GM19238 (cell line): ENCODE measurements around the gene PDCL2.
A peak's percentile ranks its signal among the peaks of the same experiment; 100 is the strongest.
"Not testable (repeated sequence)": the region's sequence is repeated elsewhere in the genome, so short reads cannot be mapped to it uniquely, and the experiment has no call there.

Experiments
- DNase-seq: peaks from one replicate; pipeline ENCODE4 v3.0.0; 2011; ENCODE audit warnings: low spot score; ENCODE audit not compliant: insufficient read length

The PDCL2 gene

GRCh38 chr4:55592014-55592413 is at the start of gene PDCL2:
Gene PDCL2, minus strand, starts transcription at chr4:55592245. Its CDS starts 136 bp downstream, at chr4:55592109.
- no peak for DNase-seq

- no peak for DNase-seq
These were observed 45.3 kb upstream of the PDCL2 start for GRCh38 chr4:55637272-55637820.

GRCh38 chr4:55636656-55636999 is 44.6 kb upstream of the PDCL2 start:
- no peak for DNase-seq

GRCh38 chr4:55635741-55636655 is 44.0 kb upstream of the PDCL2 start, which contains the start of gene NMU:
Gene NMU, minus strand, starts transcription at chr4:55636298. Its CDS starts 106 bp downstream, at chr4:55636192.
- DNase-seq: no peak

- no peak for DNase-seq
These were observed 43.2 kb upstream of the PDCL2 start for GRCh38 chr4:55635282-55635681.

- DNase-seq: no peak
These were observed 42.5 kb upstream of the PDCL2 start for GRCh38 chr4:55634417-55635128.

GRCh38 chr4:55633903-55634302 is 41.9 kb upstream of the PDCL2 start:
- no peak for DNase-seq

- no peak for DNase-seq
These were observed 33.8 kb upstream of the PDCL2 start for GRCh38 chr4:55625835-55626234.

- not testable (repeated sequence) for DNase-seq
These were observed 32.0 kb upstream of the PDCL2 start for GRCh38 chr4:55624063-55624462.

- DNase-seq: no peak
These were observed 26.6 kb upstream of the PDCL2 start for GRCh38 chr4:55618546-55619143.

GRCh38 chr4:55617587-55618197 is 25.6 kb upstream of the PDCL2 start:
- DNase-seq: peak; percentile 9

- DNase-seq: no peak
These were observed 23.0 kb upstream of the PDCL2 start for GRCh38 chr4:55615008-55615407.

- DNase-seq: no peak
These were observed 21.6 kb upstream of the PDCL2 start for GRCh38 chr4:55613621-55614020.

GRCh38 chr4:55612341-55612740 is 20.3 kb upstream of the PDCL2 start:
- no peak for DNase-seq

GRCh38 chr4:55611358-55612059 is 19.5 kb upstream of the PDCL2 start:
- DNase-seq: no peak

- no peak for DNase-seq
These were observed 18.3 kb upstream of the PDCL2 start for GRCh38 chr4:55610381-55610780.

GRCh38 chr4:55609393-55609866 is 17.4 kb upstream of the PDCL2 start:
- no peak for DNase-seq

GRCh38 chr4:55608591-55608990 is 16.5 kb upstream of the PDCL2 start:
- DNase-seq: no peak

GRCh38 chr4:55604996-55605395 is 13.0 kb upstream of the PDCL2 start:
- DNase-seq: no peak

GRCh38 chr4:55600640-55601039 is 8.6 kb upstream of the PDCL2 start:
- DNase-seq: no peak

- no peak for DNase-seq
These were observed 6.6 kb upstream of the PDCL2 start for GRCh38 chr4:55598641-55599040.
